ACHN (cell line): Measurements from ENCODE around the gene PARVG.

ENCODE experiments used
- DNase-seq: peaks from one replicate; pipeline ENCODE4 v3.0.0-alpha.2; 2015
- in situ Hi-C: cut with HindIII; loops from 2 replicates; pipeline ENCODE4 v1.10.0; 2017; ENCODE audit warnings: low sequenced_read_pairs, low pct_ligation_motif_present, low pct_unique_long_range_greater_than_20kb

The PARVG gene

DNA sequence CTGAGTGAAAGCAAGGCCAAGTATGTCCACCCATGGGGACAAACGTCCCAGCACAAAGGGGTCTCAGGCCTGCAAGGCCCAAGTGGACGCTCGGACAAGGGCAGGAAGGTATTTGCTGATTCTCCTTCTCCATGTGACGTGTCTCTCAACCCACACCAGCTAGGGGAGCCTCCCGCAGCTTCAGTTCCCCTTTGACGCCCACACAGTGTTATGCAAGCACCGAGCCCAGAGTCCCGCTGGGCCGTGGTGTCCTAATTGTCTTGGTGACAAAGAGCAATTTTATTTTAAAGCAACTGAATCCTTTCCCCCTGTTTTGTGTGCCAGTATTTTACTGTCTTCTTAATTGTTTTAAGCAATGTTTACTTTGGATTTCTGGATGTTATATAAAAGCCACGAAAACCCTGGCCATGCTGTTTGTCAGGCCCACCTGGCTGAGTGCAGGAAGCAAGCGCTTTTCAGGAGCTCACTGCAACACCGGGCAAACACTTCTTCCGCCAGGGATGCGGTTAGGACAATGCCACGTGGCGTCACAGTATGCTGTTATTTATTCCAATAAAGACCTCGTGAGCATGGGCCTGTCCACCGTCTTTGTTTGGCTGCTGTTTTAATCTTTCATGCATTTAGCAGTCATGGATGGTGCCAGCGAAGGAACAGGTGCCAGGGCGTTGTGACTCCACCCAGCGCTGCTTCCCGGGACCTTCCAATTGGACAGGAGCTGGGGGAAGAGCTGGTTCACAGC is 8.2 kb upstream of the PARVG start:
- no peak for DNase-seq
- in situ Hi-C loops, result no loop called here

DNA sequence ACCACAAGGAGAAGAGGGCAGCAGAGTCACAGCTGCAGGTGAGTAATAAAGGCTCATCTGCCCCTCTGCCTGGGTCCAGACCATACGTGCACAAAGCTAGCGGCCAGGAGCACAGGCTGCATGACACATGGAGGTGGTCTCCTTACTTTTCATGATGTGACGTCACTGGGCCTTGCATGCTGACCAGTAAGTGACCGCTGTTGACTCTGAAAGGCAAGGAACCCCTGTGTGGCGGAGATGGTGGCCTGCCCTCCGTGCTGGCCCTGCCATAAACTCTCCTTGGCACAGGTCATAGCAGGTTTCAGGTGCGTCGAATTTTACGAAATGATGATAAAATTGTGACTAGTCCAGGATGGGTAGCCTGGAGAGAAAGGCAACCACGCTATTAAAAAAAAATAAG is 7.6 kb upstream of the PARVG start:
- DNase-seq, result no peak
- in situ Hi-C loops, result no loop called here

DNA sequence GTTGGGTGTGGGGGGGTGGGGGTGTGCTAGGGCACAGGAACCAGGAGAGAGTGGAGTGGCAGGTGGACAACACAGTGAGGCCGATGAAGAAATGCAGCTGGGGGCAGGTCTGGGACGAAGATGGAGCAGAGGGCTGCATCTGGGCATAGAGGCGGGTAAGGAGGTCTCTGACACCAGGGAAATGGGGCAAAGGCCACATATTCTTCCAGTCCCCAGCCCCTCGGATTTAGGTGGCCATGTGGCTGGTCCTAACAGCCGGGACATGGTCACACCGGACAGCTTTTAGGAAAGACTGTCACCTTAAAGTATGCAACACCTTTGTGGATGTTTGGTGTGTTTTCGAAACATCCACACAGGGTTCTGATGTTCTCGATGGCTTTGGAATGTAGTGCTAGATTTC is 5.0 kb upstream of the PARVG start:
- in situ Hi-C loops, result no loop called here
- DNase-seq, result no peak

GRCh38 chr22:44179196-44179988 is 1.3 kb upstream of the PARVG start:
- in situ Hi-C loops, result no loop called here
- no peak for DNase-seq

GRCh38 chr22:44179989-44180705 is 578 bp upstream of the PARVG start:
- no peak for DNase-seq
- in situ Hi-C loops, result no loop called here

GRCh38 chr22:44181033-44181911 is 547 bp downstream of the PARVG start:
- in situ Hi-C loops, result no loop called here

GRCh38 chr22:44181912-44182587 is 1.3 kb downstream of the PARVG start:
- in situ Hi-C loops, result no loop called here

More at GRCh38 chr22:44181033-44181911, 547 bp downstream of the PARVG start:
- DNase-seq, result no peak

GRCh38 chr22:44182588-44183286 is 2.0 kb downstream of the PARVG start:
- no peak for DNase-seq
- in situ Hi-C loops, result no loop called here

More at GRCh38 chr22:44181912-44182587, 1.3 kb downstream of the PARVG start:
- no peak for DNase-seq

GRCh38 chr22:44183287-44183588 is 2.5 kb downstream of the PARVG start:
- in situ Hi-C loops, result no loop called here
- no peak for DNase-seq

DNA sequence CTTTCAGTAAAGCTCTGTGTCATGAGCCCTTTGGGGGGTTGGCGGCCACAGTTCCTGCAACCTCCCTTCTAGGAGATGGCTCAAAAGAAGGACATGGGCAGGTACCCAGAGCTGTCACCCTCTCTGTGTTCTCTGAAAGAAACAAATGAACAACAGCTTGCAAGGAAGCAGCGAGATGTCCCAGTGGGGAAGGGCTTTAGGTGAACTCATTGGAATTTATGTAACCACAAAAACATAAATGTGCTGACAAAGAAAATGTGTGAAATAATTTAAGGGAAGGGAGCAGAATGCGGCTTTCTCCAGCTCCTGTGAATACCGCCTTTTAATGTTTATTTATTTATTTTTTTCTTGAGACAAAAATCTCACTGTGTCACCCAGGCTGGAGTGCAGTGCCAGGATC is 3.3 kb downstream of the PARVG start:
- no peak for DNase-seq
- in situ Hi-C loops, result no loop called here

- DNase-seq, result no peak
- in situ Hi-C loops, result no loop called here
These were observed 4.8 kb downstream of the PARVG start for GRCh38 chr22:44185237-44186120.

DNA sequence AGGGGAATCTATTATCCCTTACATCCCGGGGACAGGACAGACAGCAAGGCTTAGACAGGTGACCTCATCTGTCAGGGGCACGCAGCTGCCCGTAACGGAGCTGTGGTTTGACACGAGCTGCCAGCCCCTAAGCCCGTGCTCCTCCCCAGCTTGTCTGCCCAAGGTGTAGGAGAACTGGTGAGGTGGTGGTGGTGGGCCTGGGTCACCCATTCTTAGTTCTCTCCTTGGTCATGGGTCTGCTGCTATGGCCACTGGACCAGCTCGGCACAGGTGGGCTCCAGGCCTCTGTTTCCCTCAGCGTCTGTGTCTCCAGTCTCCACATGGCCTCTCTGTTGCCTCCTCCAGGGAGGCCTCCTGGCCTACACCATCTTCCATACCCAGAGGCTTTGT is 5.4 kb downstream of the PARVG start:
- DNase-seq, result no peak
- in situ Hi-C loops, result no loop called here

GRCh38 chr22:44186737-44187136 is 6.0 kb downstream of the PARVG start:
- in situ Hi-C loops, result no loop called here
- DNase-seq, result no peak

GRCh38 chr22:44187652-44188230 is 7.0 kb downstream of the PARVG start:
- in situ Hi-C loops, result no loop called here
- DNase-seq, result no peak

GRCh38 chr22:44188316-44188715 is 7.6 kb downstream of the PARVG start:
- in situ Hi-C loops, result no loop called here
- DNase-seq, result no peak

- DNase-seq, result no peak
- in situ Hi-C loops, result no loop called here
These were observed 8.4 kb downstream of the PARVG start for GRCh38 chr22:44188986-44189630.
